GM12873 (cell line): ENCODE measurements around the gene PTPDC1.

Experiments
- CTCF ChIP-seq: IDR thresholded peaks from 2 replicates; pipeline ENCODE4 v1.5.1; 2012; ENCODE audit warnings: low read depth, mild to moderate bottlenecking, moderate library complexity, low read length, control low read depth; ENCODE audit not compliant: insufficient read depth; ENCODE audit errors: missing control alignments

PTPDC1 gene

DNA sequence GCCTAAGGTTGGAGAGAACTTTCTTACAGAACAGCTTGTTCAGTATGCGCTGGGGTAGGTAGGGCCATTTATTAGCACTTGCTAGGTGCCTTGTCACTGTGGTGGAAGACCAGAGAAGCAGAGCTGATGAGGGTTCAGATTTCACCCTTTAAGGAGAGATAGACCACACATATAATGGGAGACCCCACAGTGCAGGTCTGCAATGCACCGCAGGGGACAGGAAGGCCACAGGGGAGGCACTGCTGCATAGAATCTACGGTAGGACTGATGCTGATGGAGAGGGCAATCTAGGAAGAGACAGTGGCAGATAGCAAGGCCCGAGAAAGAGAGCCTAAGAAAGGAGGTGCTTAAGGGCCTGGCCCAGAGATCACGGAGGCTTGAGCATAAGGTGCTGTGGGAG is 64.2 kb downstream of the PTPDC1 start:
- no peak for TF ChIP-seq CTCF

DNA sequence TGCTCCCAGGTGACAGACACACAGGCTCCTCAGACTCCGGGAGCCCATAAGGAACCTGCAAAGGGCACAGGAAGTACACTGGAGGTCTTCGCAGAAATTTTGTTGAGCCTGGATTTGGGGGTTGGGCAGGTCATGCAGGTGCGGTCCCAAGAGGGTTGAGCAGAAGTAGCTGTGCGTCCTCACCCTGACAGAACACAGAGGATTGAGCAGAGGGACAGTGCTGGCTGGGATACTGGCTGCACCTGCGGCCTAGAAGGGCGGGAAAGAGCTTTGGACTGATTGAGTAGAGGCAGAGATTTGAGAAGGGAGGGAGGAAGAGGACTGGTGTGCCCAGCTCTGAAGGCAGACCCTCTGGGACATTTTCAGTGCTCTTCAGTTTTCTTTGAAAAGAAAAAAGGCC is 65.4 kb downstream of the PTPDC1 start:
- TF ChIP-seq CTCF, result no peak

DNA sequence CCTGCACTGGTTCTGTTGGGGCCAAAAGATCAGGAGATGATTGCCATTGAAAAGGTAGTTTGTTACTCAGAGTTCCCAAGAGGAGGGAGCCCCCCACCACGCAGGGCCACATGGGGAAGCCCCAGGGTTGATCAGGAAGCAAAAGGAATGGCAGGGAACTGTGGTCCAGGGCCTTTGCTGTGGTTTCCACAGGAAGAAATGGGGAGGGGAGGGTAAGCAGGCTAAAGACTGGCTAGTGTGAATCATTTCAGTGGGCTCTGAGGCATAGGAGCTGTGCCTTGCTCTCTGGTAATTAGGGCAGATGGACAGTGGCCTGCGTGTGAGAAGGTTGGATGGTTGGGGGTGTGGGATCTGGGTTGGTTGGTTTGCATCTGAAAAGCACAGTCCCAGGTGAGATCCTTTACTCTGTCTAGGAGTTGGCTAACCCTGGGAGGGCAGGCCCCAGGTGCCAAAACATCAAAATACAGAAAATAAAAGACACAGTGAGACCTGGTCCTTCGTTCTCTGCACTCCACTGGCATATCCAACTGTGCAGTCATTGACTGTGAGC is 66.1 kb downstream of the PTPDC1 start:
- TF ChIP-seq CTCF, result no peak

DNA sequence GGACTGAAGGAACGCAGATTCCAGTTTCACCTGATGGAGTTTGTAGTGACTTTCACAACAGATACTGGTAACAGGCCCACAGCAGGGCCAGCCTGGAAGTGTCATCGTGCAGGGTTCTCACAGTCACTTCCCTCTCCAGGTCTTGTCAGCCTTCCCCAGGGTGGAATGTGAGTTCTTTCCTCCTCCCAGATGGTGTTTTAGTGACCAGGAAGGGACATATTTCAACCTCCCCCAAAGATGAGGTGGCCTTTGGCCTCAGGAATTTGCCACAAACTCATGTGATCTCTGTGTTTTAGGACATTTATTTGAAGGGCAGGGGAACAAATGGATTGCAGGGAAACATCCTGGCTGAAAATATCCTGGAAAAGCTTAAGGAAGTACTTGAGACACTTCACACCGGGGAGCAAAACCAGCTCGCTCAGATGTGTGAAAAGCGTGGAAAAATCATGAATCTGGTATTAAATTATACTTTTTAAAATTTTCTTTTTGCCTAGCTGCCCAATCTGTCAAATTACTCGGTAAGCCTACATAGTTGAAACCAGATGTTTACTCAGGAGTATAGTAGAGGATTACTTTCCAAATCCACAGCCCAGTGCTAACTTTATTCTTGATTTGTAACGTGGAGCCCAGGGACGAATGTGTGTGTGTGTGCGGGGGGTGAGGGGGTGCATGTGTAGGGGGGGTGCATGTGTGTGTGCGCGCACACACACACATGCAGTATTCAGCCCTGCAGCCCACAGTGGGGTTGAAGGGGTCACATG is 66.8 kb downstream of the PTPDC1 start:
- no peak for TF ChIP-seq CTCF

GRCh38 chr9:94153905-94154304 is 69.6 kb downstream of the PTPDC1 start:
- no peak for TF ChIP-seq CTCF

- TF ChIP-seq CTCF, result no peak
Observed at GRCh38 chr9:94156348-94157049, 72.2 kb downstream of the PTPDC1 start.

- TF ChIP-seq CTCF, result no peak
Observed at GRCh38 chr9:94157050-94157801, 73.0 kb downstream of the PTPDC1 start.
